Right ventricle myocardium inferior (tissue), 1 donor: ENCODE measurements around the gene ASCC3. TPM values are rescaled to one million over a fixed set of nuclear protein-coding genes. Genes with fewer than 3 reads are reported as not detected.

Experiments used
- ATAC-seq: fragments of 200-7000 bp; cut with Tn5 transposase; one replicate; pipeline ENCODE4 v1.9.1; 2020; ENCODE audit warnings: mild to moderate bottlenecking, moderate library complexity
- DNase-seq: peaks from one replicate; pipeline ENCODE4 v3.0.0; 2021; ENCODE audit errors: missing footprints
- intact Hi-C: fragments of 100-400 bp; cut with DNase I; formaldehyde crosslinking; loops from one replicate; pipeline ENCODE4 v1.11.0; 2022
- total RNA-seq: library from RNA; stranded (reverse); fragmentation: NEBNext Ultra II Directional; extraction: Animal tissue kit (Norgen Biotek cat#: 25700); gene quantifications from one replicate; pipeline ENCODE4 v1.2.1, GENCODE V29; 2021
- donor health status: DM: no; HTN: yes; CAD: no; lungs with severe emphysema.

ASCC3 gene
- total RNA-seq, 1 donor from 2014 or later, result 14.5 TPM

- intact Hi-C loops, result no loop called here
- DNase-seq, result no peak
- no peak for ATAC-seq
Observed at GRCh38 chr6:100622907-100623692, 258.0 kb downstream of the ASCC3 start.

- no peak for ATAC-seq
- intact Hi-C loops, result no loop called here
Observed at GRCh38 chr6:100620085-100620840, 260.9 kb downstream of the ASCC3 start.

DNA sequence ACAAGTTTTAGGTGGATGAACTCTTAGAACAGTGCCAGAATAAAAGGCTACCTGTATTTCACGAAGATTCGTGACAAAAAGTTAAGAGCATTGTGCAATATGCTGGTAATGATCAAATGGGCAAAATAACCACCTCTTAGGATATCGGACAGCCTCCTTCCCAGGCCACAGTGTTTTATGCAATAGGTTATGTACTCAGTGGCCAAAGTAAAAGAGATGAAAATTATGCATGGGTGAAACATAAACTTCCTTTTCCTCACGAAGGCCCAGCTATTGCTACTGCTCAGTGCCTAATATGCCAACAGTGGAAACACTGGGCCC is 262.8 kb downstream of the ASCC3 start:
- DNase-seq (no peak), ATAC-seq (no peak)
- intact Hi-C loops, result no loop called here

More at GRCh38 chr6:100620085-100620840, 260.9 kb downstream of the ASCC3 start:
- no peak for DNase-seq

DNA sequence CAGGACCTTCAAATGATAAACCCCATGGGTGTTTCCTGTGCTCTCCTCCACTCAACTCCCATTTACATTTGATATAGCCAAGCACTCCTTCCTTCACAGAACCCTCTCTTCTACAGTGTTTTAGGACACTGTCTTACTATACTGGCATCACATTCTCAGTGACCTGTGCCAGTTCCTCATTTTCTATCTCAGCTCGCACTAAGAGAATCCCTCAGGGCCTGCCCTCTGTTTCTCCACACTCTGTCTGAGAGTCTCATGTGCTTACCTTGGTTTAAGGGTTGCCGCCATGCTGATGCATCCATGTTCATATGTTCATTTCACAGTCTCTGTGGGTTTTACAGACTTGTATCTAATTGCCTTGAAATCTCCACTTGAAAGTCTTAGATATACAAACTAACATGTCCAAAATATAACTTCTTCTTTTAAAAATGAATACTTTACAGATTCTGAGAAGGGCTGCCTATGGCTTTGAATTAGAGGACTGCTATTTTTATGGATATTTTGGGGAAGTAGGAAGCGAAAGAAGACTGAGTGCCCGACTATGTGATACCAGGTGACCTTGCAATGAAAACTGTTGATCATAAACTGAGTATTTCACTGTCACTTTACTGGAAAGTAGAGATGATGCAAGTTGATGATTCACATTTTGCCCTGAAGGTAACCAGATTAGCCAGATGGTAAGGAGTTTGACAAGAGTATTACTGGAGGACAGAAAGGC is 263.3 kb downstream of the ASCC3 start:
- intact Hi-C loops, result no loop called here
- DNase-seq, result no peak
- ATAC-seq, result no peak

DNA sequence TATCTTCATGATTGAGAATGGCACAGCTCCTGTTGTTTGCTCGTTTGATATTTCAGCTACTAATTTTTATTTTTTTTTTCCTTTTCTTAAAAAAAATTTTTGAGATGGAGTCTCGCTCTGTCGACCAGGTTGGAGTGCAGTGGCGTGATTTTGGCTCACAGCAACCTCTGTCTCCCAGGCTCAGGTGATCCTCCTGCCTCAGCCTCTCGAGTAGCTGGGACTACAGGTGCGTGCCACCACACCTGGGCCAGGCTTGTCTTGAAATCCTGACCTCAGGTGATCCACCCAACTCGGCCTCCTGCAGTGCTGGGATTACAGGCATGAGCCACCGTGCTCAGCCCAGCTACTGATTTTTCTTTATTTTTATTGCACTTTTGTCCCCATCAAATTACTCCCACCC is 266.2 kb downstream of the ASCC3 start:
- no peak for DNase-seq
- intact Hi-C loops, result no loop called here
- no peak for ATAC-seq

- intact Hi-C loops, result no loop called here
Observed at GRCh38 chr6:100614386-100614785, 266.7 kb downstream of the ASCC3 start.

GRCh38 chr6:100613656-100614055 is 267.5 kb downstream of the ASCC3 start:
- intact Hi-C loops, result no loop called here
- ATAC-seq, result no peak
- DNase-seq, result no peak

More at GRCh38 chr6:100614386-100614785, 266.7 kb downstream of the ASCC3 start:
- ATAC-seq, result no peak
- no peak for DNase-seq

DNA sequence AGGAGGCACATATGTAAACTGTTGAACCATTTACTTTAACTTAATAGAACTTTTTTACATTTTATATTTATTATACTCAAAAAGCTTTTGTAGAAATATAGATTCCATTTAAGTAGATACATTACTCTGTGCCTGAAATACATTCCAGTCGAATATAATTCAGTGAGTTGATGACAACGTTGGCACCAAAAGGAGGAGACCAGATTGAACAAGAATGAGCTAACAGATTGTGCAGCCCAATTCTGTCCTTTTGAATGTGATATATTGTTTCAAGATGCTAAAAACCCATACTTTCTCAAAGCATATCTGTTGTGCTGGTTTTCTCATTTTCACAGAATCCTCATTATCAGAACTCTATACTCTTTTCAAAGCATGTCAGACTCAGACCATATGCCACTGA is 269.0 kb downstream of the ASCC3 start:
- ATAC-seq, result no peak
- intact Hi-C loops, result no loop called here
- no peak for DNase-seq

- ATAC-seq, result no peak
- no peak for DNase-seq
- intact Hi-C loops, result no loop called here
Observed at GRCh38 chr6:100599088-100599770, 281.9 kb downstream of the ASCC3 start.

DNA sequence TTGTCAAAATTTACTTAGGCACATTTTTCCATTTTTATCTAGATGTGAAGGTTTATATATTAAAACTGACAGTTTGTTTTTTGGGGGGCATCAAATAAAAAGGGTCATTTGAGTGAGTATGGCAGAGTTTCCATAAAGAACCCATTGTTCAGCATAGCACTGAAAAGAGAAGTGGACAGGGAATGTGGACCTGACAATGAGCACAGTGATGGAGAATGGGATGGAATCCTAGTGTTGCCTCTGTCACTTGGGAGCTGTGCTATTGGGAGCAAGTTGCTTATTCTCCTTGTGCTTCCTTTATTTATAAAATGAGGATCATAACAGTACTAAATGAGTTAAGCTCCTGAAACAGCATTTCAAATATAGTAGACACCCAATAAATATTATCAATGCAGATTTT is 285.7 kb downstream of the ASCC3 start:
- DNase-seq (no peak), ATAC-seq (no peak)
- intact Hi-C loops, result no loop called here

DNA sequence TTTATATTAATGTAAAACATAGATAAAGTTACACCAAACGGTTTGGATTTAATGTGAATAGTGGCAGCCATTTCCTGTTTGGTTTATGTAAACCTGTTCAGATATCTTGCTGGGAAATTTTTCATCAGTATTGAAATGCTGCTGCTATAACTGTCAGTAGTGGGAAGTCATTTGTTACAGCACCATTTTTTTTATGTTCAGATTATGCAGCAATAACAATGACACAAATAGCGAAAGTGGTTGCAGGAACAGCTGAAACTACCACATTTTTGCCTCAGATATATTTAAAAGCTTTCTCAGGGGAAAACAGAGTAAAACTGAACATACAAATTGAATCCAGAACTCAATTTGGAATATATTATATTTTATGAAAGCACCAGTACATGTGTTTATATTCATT is 287.6 kb downstream of the ASCC3 start:
- ATAC-seq (no peak), DNase-seq (no peak)
- intact Hi-C loops, result no loop called here

DNA sequence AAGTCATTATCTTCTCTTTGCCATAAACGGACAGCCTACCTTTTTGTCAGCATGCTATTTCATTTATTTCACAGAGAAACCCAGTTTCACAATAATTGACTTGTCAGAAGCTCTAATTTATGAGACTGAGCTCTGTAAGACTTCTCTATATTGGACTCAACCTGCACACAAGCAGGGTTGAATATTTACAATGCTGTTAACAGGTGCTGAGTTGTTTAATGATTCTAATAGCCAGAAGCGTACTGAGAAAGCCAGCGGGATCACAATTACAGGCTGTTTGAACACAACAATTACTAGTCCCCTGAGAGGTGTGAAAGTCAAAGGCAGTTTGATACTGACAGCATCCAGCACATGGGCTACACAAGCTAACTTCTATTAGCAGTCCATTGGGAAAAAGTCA is 288.2 kb downstream of the ASCC3 start:
- intact Hi-C loops, result no loop called here

DNA sequence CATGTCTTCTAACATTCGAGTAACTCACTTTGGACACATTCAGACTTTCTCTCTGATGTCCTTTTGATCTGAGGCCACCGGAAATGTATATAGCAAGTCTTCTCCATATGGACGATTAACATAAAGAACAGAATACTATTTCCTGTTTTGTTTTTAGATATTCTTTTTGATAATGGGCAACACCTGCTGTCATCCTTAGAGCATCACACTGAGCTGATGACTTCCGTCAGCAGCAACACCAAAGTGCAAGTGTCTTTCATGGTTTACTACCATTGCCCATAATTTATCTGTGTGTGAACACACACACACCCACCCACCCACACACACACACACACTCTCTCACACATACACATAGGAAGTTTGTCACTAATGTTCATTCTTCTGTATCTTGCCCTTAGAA is 303.7 kb downstream of the ASCC3 start:
- DNase-seq (no peak), ATAC-seq (no peak)

More for the DNA sequence above, 288.2 kb downstream of the ASCC3 start:
- ATAC-seq (no peak), DNase-seq (no peak)

GRCh38 chr6:100575921-100576320 is 305.2 kb downstream of the ASCC3 start:
- intact Hi-C loops, result no loop called here
- no peak for ATAC-seq

More for the DNA sequence above, 303.7 kb downstream of the ASCC3 start:
- intact Hi-C loops, result no loop called here

DNA sequence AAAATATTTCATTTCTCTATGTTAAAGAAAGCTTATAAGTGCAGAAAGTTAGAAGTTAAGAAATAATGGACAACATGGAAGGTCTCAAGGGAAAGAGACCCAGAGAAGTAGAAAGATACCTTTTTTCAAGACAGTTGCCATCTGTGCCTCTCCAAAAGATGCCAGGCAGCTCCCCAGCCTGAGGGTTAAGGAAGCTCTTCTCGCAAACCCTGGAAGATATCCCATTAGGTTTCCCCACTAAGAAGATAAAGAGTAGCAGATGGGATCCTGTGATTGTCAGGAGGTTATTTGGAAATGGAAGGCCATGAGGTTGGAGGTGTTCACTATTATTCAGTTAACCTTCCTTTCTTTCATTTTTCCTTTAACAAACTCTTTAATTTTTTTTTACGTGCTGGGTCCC is 306.3 kb downstream of the ASCC3 start:
- intact Hi-C loops, result no loop called here
- ATAC-seq (no peak), DNase-seq (no peak)

More at GRCh38 chr6:100575921-100576320, 305.2 kb downstream of the ASCC3 start:
- no peak for DNase-seq

DNA sequence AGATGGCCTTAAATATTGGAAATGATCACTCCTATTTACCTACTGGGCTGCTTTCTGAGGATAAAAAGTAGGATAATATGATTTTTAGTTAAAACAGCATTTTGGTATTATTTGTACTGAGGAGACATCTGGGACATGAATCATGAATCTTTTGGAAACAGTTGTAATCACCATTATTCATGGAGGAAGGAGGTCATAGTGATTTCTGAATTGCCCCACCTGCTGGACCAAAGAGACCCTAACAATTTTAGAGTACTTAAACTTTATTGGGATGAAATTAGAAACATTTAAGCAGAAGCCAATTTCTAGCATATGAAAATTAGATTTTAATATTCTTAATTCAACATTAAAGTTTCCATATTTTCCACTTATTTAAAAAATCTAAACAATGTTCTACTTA is 308.0 kb downstream of the ASCC3 start:
- DNase-seq (no peak), ATAC-seq (no peak)
- intact Hi-C loops, result no loop called here

DNA sequence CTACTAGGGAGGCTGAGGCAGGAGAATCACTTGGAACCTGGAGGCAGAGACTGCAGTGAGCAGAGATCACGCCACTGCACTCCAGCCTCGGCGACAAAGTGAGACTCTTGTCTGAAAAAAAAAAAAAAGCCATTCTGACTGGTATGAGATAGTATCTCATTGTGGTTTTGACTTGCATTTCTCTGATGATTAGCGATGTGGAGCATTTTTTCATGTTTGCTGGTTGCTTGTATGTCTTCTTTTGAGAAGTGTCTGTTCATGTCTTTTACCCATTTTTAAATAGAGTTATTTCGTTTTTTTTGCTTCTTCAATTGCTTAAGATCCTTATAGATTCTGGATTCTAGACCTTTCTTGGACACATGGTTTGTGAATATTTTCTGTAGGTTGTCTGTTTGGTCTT is 312.9 kb downstream of the ASCC3 start:
- ATAC-seq (no peak), DNase-seq (no peak)
- intact Hi-C loops, result no loop called here

GRCh38 chr6:100566563-100566962 is 314.6 kb downstream of the ASCC3 start:
- intact Hi-C loops, result no loop called here
- DNase-seq, result no peak
- no peak for ATAC-seq

DNA sequence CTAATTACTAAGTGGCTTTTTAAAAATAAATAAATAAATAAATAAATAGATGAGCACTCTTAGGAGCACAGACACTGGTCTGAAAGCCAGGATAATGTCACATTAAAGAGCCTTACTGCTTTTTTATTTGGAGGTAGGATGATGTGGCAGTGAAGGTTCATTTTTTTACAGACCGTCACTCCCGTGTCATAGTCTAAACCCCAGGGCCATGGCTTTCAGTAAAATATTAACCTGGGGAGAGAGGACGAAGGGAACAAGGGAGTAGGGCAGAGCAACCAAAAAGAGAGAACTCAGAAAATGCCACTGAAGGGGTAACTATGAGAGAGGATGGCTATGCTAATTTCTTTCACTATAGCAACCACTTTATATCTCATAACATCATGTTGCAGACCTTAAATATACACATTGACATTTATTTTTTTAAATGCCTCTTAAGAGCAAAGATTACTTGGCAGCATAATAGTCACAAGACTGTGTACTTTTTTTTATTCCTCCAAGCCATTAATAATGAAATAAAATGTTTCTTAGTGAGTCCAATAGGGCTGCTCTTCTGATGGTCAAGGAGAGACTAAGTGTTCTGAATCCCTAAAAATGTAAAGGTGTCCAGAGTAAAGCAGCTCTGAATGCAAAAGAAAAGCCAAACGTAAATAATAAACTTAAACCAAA is 315.6 kb downstream of the ASCC3 start:
- intact Hi-C loops, result no loop called here
- DNase-seq (no peak), ATAC-seq (no peak)
